NOMO-1 treated with DMSO at 0.1 percent for 48 hours (cell line): Measurements from ENCODE around the gene DEPDC1B.
A peak's percentile ranks its signal among the peaks of the same experiment; 100 is the strongest.
"Not testable (repeated sequence)": the region's sequence is repeated elsewhere in the genome, so short reads cannot be mapped to it uniquely, and the experiment has no call there.

ENCODE experiments used
- DNase-seq: peaks from one replicate; lab custom pipeline; 2025; ENCODE audit not compliant: unreplicated experiment; lab: John Stamatoyannopoulos, UW

The DEPDC1B gene

DNA sequence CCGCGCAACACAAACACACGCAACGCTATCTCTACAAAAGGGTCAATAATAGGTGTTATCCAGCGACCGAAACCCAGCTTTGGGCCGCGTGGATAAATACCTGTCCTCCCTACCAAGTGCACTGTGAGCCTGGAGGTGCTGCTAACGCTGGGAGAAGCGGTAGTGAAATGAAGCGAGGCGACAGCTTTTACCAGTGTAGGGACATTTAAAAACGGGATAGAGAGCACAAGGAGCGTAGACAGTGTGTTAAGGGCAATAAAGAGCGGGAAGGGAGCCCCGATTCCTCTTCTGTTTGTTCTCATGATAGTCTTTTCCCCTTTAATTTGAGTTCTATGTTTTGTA, 421 bp upstream of the DEPDC1B start:
- DNase-seq = peak; percentile 24

DNA sequence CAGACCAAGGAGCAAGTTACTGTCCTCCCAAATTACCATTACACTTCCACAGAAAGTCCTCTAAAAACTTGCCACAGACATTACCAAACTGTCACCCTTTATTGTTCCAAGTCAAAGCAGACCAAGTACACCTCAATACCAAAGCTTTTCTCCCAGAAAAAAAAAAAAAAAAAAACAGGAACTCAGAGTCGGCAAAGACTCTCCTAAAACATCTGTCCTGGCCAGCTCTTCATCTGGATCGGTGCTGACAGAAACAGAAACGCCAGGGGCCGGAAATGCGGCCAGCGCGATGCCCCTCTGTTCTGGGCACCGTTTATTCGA, 718 bp downstream of the DEPDC1B start:
- peak; percentile 35 for DNase-seq

DNA sequence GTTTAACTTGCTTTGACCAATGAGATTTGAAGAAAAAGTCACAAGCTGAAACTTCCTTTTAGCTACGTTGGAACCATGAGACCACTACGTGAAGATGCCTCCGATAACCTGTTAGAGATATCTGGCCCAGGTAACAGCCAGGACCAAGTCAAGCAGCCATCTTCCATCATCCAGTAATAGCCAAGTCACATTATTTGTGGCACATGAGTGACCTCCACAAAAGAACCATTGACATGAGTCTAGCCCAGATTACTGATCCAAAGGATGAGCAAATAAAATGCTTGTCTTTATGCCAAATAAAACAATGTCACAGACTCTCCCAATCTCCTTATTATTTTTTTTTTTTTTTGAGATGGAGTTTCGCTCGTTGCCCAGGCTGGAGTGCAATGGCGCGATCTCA, 1.6 kb downstream of the DEPDC1B start:
- DNase-seq = no peak

DNA sequence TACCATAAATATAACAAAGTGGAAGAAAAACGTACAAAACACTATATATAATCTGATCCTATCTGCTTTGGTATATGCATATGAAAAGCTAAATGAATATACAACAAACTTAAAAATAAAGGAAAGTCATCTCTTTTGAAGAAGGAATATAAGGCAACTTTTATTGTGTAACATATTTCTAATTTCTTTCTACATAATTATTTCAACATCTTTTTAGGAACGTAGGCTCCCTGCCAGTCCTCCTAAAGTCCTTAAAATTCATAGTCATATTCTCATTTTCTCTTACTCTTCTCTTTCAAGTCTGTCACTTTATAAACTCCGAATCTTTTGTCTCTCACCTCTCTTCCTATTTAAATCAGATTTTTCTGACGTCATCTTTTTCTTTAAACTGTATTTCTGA, 9.6 kb downstream of the DEPDC1B start:
- DNase-seq = peak; percentile 5

DNA sequence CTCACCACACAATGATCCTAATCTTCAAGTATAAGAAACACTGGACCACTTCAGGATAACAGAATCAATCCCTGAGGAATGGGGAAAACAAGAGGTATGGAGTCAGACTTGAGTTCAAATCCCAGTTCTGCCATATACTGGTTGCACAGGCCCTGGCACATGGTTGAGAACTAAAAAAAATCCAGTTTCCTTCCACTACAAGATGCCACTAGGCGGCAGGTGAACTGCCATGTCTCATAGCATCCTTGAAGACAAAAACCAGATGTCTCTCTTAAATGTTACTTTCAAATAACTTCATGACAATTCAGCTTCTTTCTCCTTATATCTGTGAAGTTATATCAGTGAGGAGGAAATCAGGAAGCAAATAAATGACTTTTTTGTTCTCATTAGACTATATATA, 11.0 kb downstream of the DEPDC1B start:
- DNase-seq = no peak

DNA sequence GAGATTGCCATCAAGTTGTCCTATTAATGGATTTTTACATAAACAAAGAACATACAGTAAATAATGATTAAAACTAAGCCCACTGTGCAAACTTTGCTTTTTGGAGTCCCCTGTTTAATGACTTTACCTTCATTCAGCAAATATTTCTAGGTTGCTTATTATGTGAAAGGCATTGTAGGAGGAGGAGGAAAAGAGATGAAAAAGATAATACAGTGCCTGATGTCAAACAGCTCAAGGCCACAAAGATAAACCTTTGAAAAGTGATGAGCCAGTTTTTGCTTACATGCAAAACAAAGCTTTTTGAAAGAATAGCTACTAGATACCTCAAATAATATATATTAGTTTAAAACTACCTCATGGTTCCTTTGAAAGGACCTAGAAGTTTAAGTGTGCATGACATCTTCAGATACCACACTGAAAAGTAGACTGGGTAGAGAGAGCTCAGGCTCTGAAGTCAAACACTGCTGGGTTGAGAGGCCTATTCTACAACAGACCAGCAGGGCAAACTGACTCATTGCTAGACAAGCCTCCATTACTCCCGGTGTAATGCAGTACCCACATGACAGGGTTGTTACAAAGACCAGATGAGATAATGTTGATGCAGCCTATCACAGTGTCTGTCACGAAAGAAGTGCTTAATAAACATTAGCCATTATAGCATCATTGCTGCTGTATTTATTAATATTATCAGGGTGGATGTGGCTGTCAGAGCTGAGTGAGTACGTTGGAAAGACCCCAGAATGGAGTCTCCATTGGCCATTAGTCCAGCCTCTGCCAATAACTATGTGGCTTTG, 11.8 kb downstream of the DEPDC1B start:
- DNase-seq = no peak

DNA sequence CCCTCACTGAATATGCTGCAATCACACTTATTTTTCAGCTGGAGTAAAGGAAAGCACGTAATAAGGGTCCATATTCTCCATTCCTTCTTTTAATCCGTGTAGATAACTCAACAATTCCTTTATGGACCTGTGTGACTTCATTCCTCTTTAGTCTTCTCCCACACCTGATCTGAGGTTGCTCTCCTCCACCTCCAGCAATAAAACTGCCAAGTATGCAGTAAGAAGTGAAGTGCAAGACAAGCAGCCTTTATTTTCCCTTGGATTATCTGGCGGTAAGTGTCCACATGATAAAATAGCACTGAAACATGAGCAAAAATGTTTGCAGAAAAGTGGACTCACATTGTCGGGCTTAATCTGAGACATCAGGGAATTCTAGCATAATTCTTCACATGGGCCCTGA, 13.8 kb downstream of the DEPDC1B start:
- no peak for DNase-seq

DNA sequence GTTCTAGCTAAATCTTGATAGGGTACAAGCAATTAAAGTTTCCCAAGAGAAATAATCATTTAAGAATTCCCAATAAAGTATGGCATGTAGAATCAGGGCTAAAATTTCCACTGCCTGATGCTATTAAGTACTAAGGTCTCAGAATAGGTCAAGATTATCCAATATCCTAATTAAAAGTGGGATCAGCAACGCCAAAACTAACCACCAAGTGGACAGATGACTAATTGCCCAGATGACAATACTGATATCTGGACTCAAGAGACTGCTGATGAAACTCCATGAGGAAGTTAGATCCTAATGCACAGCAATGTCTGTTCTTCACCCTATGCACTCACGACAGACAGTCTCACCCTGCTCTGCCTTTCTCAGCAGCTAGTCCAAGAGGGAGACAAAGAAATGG, 14.3 kb downstream of the DEPDC1B start:
- DNase-seq = no peak

DNA sequence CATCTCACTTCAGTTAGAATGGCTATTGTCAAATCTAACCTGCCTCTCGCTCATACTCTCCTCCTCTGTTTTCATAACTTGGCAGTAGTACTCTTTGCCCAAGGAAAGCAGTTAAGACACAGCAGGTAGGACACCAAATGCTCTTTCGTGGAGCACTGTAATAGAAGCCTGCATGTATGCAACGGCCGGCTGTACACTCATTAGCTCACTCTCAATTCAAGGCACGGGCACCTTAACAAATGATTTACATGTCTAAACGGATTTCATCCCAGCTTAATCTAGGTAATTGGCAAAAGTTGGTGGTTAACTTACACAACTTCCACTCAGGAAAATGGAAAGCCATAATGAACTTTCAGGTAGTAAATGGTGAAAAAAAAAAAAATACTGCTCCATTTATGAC, 14.9 kb downstream of the DEPDC1B start:
- DNase-seq = no peak

DNA sequence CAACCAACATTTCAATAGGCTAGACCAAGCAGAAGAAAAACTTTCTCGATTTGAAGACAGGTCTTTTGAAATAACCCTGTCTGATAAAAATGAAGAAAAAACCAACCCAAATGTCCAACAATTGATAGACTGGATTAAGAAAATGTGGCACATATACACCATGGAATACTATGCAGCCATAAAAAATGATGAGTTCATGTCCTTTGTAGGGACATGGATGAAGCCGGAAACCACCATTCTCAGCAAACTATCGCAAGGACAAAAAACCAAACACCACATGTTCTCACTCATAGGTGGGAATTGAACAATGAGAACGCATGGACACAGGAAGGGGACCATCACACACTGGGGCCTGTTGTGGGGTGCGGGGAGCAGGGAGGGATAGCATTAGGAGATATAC, 18.0 kb downstream of the DEPDC1B start:
- not testable (repeated sequence) for DNase-seq

DNA sequence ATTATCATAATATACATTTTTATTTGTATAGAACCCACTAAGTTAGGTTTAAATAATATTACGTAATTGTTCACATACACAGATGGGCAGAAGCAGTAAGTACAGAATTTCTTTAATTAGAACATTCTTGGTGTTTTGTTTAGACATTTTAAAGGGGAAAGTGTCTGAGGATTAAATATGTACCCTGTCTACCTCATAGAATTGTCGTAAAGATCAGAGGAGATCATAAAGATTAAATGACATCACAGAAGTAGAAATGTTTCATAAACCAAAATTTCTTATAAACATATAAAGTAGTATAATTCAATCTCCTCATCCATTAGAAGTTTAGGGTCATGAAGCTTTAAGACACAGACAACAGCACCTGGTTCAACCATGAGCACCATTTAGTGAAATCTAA, 20.1 kb downstream of the DEPDC1B start:
- no peak for DNase-seq

DNA sequence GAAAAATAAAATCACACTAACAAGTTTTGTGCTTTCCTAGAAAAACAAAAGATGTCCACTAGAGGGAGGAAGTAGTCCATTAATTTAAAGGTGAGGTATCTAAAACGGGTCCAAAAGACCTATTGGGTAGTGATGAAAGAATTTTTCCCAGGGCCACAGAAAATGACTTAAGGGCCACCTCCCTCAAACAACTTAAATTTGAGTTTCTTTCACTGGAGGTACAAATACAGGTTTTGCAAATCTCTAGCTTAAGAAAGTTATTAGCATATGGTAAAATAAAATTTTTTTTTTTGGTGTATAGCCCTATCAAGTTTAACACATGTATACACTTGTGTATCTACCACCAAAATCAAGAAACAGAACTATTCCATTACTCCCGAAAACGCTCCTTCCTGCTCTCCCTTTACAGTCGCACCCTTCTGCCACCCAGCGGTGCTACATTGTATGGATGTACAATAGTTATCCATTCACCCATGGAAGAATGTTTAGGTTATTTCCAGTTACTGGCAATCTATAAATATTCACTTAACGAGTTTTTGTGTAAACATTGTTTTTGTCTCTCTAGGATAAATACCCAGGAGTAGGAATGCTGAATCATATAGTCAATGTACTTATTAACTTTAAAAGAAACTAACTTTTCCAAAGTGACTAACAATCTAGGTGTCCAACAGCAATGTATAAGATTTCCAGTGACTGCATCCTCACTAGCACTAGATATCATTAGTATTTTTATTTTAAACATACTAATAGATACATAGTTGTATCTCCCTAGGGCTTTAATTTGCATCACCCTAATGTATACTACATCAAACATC, 21.9 kb downstream of the DEPDC1B start:
- DNase-seq = peak; percentile 13

DNA sequence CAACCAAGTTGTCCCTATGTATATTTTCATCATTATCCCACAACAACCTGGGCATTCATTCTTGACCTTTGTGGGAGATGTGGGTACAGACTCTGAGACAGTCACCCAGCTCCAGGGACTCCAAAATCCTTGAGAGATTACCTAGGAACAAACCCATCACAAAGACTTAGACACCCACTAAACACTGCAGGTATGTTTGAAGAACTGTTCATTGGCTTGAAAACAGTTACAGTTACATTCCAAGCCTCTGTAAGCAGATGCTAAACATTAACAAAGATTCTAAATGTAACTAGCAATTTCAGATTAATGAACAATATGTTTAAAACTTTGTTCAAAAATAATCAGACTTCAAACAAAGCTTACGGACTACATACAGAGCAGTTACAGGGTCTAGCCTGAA, 24.7 kb downstream of the DEPDC1B start:
- DNase-seq = no peak

DNA sequence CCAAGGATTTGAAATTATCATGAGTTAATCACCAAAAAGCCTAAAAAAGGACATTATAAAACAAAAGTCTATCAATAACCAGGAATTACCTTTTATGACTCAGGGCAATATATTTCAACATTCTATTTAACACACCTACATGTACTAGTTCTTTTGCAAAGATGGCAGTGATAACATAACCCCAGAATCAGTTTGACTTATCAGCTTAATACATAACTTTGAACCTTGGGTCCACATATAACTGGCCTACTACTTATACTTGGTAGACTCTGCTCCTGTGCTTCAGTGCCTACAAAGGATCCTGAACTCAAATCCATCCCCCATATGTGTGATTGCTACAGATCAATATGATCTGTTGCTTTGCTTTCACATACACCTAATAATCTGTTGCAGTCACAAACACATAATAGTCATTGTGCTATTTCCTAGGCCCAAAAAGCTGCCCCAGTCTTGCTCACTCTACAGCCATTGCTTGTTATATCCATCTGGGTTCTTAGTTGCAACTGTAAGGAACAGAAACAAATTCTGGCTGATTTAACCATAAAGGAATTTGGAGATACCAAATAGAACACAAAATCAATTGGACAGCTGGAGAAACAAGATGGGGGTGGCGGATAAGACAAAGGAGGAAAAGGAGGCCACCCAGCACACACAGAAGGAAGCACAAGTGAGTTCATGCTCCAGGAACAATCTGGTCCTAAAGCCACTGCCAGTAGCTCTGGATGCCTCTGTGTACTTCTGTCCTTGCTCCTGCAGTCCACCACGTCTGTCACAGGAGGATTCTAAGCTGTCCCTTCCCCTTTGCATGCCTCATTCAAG, 25.5 kb downstream of the DEPDC1B start:
- no peak for DNase-seq

DNA sequence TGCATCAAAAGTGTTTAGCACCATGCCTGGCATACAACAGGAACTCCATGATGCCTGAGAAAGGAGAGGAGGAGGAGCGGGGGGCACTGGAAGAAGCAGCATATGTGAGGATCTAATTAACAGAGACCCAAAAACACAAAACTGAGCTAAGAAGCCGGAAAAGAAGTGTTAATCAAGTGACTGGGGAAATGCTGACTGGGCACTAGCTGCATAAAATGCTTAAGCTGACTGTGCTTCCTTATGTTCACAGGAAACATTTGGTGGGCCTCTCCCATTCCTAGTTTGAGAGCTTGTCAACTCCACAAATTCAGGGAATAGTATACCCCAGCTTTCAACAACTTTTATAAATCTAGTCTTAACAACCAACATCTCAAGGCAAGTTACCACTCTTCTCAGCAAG, 26.6 kb downstream of the DEPDC1B start:
- no peak for DNase-seq

DNA sequence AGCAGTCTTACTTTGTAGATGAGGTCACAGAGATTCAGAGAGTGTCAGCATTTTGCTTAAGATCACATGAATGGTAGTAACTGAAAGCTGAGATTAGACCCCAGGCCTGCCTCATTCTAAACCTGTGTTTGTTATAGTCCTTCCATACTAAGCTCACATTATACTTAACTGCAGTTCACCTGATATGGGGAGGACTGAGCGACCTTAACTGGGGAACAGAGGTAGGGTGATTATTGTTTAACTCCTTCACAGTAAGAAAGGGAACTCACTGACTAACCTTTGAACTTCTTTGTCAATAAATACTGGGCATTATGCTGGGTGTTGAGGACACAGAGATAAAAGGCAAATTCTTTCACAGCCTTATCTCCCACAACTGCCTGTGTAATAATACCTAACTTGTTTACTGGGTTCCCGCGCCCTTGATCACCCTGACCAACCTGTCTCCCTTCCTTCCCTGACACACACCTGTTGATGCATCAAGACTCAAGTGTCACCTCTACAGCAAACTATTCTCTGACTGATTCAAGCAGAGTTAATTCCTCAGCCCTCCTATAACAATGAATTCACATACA, 27.2 kb downstream of the DEPDC1B start:
- no peak for DNase-seq

DNA sequence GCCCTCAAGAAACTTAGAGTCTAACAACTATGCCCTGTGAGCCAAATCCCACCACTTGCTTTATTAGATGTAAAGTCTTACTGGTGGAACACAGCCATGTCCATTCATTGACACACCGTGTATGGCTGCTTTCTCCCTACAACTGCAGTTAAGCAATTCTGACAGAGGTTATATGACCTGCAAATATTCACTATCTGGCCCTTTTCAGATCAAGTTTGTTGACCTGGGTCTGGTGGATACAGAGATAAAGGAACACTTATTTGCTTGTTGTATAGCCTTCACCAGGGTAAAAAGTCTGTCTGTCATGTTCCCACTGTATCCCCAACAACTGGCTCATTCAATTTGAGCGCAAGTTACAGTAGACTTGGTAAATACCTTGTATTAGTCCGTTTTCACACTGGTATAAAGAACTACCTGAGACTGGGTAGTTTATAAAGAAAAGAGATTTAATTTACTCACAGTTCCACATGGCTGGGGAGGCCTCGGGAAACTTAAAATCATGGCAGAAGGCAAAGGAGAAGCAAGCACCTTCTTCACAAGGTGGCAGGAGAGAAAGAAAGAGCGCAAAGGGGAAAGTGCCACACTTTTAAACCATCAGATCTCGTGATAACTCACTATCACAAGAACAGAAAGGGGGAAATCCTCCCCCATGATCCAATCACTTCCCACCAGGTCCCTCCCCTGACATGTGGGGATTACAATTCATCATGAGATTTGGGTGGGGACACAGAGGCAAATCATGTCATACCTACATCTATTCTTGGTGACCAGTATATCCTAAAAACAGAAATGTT, 27.9 kb downstream of the DEPDC1B start:
- DNase-seq = no peak

DNA sequence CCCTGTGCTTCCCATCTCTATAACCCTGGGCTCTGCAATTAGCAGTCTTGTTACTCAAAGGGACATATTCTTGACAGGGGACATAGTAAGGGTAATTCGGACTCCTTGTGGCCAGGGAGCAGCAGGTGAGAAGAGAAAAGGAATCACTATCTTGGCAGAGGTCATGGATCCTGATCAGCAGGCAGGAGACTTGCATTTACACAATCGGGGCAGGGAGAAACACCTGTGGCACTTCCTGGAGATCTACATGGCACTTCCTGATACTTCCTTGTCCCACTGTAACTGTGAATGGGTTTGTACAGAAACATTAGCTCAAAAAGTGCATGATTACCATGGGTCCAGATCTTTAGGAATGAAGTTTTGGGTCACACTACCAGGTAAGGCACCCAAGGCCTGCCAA, 29.2 kb downstream of the DEPDC1B start:
- DNase-seq = no peak

DNA sequence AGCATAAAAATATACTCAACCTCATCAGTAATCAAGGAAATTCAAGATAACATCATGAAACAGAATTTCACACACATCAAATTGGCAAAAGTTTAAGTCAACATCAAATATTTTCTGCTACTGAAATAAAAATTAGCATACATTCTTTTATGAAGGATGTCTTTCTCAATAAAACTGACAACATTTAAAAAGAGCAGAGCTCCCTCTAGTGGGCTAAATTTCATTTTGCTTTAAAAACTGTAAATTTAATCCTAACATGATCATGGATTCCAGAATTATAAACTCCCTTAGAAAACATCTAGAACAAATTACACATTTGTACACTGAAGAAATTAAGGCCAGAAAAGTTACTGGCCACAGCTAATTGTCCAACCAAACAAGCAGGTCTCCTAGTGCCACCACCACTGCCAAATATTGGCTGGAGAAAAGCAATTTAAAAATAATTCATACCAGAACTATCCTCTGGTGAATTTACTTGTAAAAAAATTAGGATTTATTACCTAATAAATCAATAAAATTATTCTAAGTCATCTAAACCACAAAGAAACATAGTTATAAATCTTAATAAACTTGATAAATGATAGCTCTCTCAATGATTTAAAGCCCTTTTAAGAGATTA, 31.2 kb downstream of the DEPDC1B start:
- peak; percentile 27 for DNase-seq

DNA sequence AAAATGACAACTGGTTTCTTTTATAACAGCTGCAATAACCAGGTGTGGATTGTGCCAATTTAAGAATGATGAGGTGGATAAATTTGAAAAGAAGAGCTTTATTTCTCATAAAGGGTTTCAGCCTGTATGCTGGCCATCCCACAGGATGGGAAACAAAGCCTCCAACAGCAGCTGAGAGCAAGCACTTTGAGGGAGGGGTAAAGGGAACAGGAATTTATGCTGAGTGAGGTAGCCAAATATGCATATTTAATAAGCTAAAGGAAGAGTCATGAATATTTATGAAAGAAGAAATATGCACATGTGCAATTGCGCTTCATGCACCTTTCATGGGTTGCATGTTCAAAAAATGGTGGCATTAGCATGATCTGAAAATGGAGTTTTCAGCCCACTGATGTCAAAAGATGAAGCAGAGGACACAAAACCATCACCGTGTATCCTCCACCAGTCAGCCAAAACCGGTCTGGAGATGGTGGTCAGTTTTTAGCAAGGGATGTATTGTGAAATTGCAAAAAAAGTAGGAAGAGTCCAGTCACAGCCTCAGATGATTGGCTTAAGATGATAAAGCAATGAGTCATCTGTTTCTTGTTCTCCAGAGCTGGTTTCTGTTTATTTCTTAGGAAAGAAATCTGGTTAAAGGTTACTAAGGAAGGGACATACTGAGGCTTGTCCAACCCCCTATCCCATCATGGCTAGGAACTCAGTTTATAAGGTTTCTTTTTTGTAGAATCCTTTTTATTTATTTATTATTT, 47.9 kb downstream of the DEPDC1B start:
- DNase-seq = peak; percentile 83
